Neutrophil (primary cell): ENCODE measurements around the gene PRSS8.
"Not testable (repeated sequence)": the region's sequence is repeated elsewhere in the genome, so short reads cannot be mapped to it uniquely, and the experiment has no call there.

ENCODE experiments used
- H3K27ac ChIP-seq: fragments of 200-600 bp; sonication (generic); 2 replicates; pipeline ENCODE4 v1.5.1; 2016; ENCODE audit warnings: mild to moderate bottlenecking, moderate library complexity
- H3K27me3 ChIP-seq: fragments of 200-600 bp; sonication (generic); 2 replicates; pipeline ENCODE4 v1.6.0; 2016; ENCODE audit warnings: mild to moderate bottlenecking
- H3K36me3 ChIP-seq: fragments of 200-600 bp; sonication (generic); 2 replicates; pipeline ENCODE4 v1.5.1; 2017
- H3K4me1 ChIP-seq, 2 experiments: fragments of 200-600 bp in 1 of 2; sonication (generic) in 1 of 2; 1 replicate in 1 of 2; 2 replicates in 1 of 2; pipeline versions ENCODE4 v1.5.1 to v1.6.1; 2013 to 2016; ENCODE audit warnings: low read depth in 1 of 2, low read length in 1 of 2, mild to moderate bottlenecking in 1 of 2, moderate library complexity in 1 of 2; ENCODE audit not compliant: control insufficient read depth in 1 of 2, insufficient read depth in 1 of 2
- H3K4me3 ChIP-seq, 2 experiments: fragments of 200-600 bp in 1 of 2; sonication (generic) in 1 of 2; 1 replicate in 1 of 2; 2 replicates in 1 of 2; pipeline ENCODE4 v1.5.1; 2013 to 2016; ENCODE audit warnings: low read depth in 1 of 2, low read length in 1 of 2, mild to moderate bottlenecking in 1 of 2, moderate library complexity in 1 of 2
- H3K9me3 ChIP-seq: fragments of 200-600 bp; sonication (generic); 2 replicates; pipeline ENCODE4 v1.5.1; 2016
- TF ChIP-seq, protein P1 (sequence below): fragments of 200-600 bp; sonication (generic); IDR thresholded peaks from 2 replicates; pipeline ENCODE4 v1.5.1; 2016; ENCODE audit warnings: antibody characterized with exemption

Gene PRSS8

GRCh38 chr16:31105677-31106213 is 29.8 kb downstream of the PRSS8 start:
- TF ChIP-seq, protein P1, sequence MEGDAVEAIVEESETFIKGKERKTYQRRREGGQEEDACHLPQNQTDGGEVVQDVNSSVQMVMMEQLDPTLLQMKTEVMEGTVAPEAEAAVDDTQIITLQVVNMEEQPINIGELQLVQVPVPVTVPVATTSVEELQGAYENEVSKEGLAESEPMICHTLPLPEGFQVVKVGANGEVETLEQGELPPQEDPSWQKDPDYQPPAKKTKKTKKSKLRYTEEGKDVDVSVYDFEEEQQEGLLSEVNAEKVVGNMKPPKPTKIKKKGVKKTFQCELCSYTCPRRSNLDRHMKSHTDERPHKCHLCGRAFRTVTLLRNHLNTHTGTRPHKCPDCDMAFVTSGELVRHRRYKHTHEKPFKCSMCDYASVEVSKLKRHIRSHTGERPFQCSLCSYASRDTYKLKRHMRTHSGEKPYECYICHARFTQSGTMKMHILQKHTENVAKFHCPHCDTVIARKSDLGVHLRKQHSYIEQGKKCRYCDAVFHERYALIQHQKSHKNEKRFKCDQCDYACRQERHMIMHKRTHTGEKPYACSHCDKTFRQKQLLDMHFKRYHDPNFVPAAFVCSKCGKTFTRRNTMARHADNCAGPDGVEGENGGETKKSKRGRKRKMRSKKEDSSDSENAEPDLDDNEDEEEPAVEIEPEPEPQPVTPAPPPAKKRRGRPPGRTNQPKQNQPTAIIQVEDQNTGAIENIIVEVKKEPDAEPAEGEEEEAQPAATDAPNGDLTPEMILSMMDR = peak; percentile 85
- peak overlapping the region; percentile 73 for H3K27ac ChIP-seq
- H3K4me1 ChIP-seq = peaks cover 15 to 25% of the 10 kb centered on the region in 2 experiments
- H3K27me3 ChIP-seq = no peaks in the 10 kb centered on the region
- H3K9me3 ChIP-seq = no peaks in the 10 kb centered on the region
- H3K4me3 ChIP-seq = peak overlapping the region; percentile 37 to 58
- H3K36me3 ChIP-seq = peaks cover 18% of the 10 kb centered on the region

DNA sequence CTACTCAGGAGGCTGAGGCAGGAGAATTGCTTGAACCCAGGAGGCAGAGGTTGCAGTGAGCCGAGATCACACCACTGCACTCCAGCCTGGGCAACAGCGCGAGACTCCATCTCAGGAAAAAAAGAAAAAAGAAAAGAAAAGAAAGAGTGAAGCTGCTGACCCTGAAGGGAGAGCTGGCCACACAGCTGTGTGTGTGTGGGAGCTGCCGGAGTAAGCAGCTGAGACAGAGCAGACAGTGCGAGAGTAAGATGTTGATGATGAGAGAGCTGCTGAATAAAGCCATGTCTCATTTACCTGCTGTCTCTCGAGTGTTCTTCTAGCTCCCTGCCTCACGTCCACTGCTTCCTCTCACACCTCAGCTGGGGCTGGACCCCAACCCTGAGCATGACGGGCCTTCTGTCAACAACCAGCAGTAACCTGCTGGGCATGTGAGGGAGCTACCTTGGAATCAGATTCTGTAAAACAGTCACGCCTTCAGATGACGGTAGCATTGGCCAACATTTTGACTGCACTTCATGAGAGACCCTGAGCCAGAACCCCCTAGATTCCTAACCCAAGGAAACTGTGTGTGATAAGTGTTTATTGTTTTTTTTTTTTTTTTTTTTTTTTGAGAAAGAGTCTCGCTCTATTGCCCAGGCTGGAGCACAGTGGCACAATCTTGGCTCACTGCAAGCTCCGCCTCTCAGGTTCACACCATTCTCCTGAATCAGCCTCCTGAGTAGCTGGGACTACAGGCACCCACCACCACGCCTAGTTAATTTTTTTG is 34.5 kb downstream of the PRSS8 start:
- not testable (repeated sequence) for H3K27me3 ChIP-seq, H3K9me3 ChIP-seq, H3K4me1 ChIP-seq, H3K4me3 ChIP-seq, H3K36me3 ChIP-seq, H3K27ac ChIP-seq

DNA sequence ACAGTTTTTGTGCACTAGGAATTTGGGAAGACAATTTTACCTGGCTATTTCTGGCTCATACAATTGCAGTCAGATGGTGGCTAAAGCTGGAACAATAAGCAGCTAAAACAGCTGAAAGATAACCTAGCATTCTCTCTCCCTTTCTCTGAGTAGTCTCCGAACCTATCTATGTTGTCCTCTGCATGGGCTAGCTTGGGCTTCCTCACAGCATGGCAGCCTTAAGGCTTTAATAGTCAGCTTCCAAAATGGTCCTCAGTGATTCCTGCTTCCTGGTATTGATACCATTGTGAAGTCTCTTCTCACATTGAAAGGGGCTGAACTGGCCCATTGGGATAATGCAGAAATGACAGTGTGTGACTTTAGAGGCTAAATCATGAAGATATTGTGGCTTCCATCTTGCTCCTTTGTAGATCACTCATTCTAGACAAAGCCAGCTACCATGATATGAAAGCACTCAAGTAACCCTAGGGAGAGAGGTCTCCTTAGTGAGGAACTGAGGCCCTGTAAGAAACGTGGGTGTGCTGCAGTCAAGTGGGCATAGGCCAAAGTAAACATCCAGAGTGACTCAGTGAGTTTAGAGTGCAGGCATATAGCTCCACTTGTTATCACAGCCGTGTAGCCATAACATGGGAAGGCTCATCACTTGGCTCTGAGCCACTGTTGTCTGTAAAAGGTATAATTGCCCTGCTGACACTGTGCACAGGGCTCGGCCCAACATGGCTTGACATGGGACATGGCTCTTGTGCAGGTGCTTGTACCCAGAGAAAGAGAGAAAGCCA is 35.5 kb downstream of the PRSS8 start:
- H3K36me3 ChIP-seq = no peaks in the 10 kb centered on the region
- TF ChIP-seq, protein P1 = no peak
- no peaks in the 10 kb centered on the region for H3K9me3 ChIP-seq
- no peak overlapping the region for H3K27ac ChIP-seq
- no peak overlapping the region for H3K4me3 ChIP-seq
- no peaks in the 10 kb centered on the region for H3K27me3 ChIP-seq
- peaks cover 9 to 11% of the 10 kb centered on the region in 2 experiments for H3K4me1 ChIP-seq

DNA sequence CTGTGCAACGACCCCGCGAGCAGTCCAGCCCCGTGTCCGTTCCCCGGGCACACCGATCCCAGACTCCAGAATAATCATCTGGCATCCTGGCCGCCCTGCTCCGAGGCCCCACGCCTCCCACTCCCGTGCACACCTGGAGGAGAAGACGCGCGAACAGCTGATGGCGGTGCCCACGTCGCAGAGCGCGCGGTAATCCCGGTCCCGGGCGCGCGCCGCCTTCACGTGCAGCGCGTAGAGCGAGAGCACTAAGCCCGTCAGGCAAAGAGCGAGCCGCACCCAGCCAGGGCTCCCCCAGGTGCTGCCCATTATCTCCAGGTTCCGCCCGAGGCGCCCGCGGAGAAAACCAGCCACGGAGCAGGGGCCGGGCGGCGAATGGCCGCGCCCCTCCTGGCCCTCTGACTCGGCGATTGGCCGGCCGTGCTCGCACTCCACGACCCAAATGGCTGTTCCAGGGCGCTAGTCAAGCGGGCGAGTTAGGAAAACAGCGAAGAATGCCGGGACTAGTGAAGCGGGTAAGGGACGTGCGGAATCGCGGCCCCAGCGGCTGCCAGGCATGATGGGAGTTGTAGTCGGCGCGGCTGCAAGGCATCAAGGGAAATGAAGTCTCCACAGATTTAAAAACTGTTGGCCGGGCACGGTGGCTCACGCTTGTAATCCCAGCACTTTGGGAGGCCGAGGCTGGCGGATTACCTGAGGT is 41.0 kb downstream of the PRSS8 start, which contains the start of gene VKORC1:
VKORC1 (minus strand) TSS at position 374 of the 697 bp plus-strand sequence; CDS start at position 306, 68 bp downstream.
- H3K9me3 ChIP-seq = no peaks in the 10 kb centered on the region
- no peaks in the 10 kb centered on the region for H3K27me3 ChIP-seq
- H3K27ac ChIP-seq = peak within 1 kb of the TSS; percentile 83
- H3K4me3 ChIP-seq = peak within 1 kb of the TSS; percentile 76 to 78
- TF ChIP-seq, protein P1 = no peak
- peaks cover 27 to 28% of the 10 kb centered on the region in 2 experiments for H3K4me1 ChIP-seq
- peaks cover 5% of the 10 kb centered on the region for H3K36me3 ChIP-seq

DNA sequence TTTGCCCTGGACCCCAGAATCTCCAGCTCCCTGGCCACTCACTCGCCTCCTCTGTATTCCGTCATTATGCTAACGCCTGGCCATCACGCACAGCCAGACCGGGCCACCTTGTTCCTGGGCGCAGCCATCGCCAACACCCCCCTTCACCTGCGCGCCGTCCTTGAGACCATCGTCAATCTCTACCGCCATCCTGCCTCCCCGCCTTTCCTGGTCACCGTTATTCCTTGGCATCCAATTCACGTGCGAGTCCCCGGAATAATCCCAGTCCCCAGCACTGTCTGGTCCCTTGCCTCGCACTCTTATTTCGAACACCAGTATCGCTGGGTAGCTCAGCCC is 41.5 kb downstream of the PRSS8 start:
- Histone ChIP-seq H3K36me3 (peaks cover 9% of the 10 kb centered on the region), H3K4me3 (peak overlapping the region; percentile 76 to 78), H3K27ac (peak overlapping the region; percentile 83), H3K9me3 (no peaks in the 10 kb centered on the region), H3K4me1 (peaks cover 27 to 28% of the 10 kb centered on the region in 2 experiments), H3K27me3 (no peaks in the 10 kb centered on the region)
- TF ChIP-seq, protein P1 = no peak
